Measurements from ENCODE around the gene TPPP2.
A peak's percentile ranks its signal among the peaks of the same experiment; 100 is the strongest.
"Not testable (repeated sequence)": the region's sequence is repeated elsewhere in the genome, so short reads cannot be mapped to it uniquely, and the experiment has no call there.

TPPP2 gene

GRCh38 chr14:21029917-21030316 lies at the start of gene TPPP2:
Gene TPPP2 (plus strand): TSS chr14:21030217. CDS start chr14:21030582, 365 bp downstream.
- no peak for DNase-seq (ENCODE audit: low read depth, low spot score)

GRCh38 chr14:20980906-20981305 lies 49.1 kb upstream of the TPPP2 start:
- DNase-seq (ENCODE audit: low read depth, low spot score) = no peak

GRCh38 chr14:20982646-20983369 lies 47.2 kb upstream of the TPPP2 start:
- no peak for DNase-seq (ENCODE audit: low read depth, low spot score)

- not testable (repeated sequence) for DNase-seq (ENCODE audit: low read depth, low spot score)
Observed at GRCh38 chr14:20985650-20986049, 44.4 kb upstream of the TPPP2 start.

- DNase-seq (ENCODE audit: low read depth, low spot score) = peak; percentile 46
Observed at GRCh38 chr14:20986811-20987210, 43.2 kb upstream of the TPPP2 start.

- no peak for DNase-seq (ENCODE audit: low read depth, low spot score)
Observed at GRCh38 chr14:20988717-20989470, 41.1 kb upstream of the TPPP2 start.

GRCh38 chr14:20989471-20989786 lies 40.6 kb upstream of the TPPP2 start:
- no peak for DNase-seq (ENCODE audit: low read depth, low spot score)

- DNase-seq (ENCODE audit: low read depth, low spot score) = peak; percentile 88
Observed at GRCh38 chr14:20989787-20990600, 40.0 kb upstream of the TPPP2 start, which contains the start of gene METTL17. Gene METTL17 (plus strand): TSS chr14:20989980. CDS start chr14:20990003, 23 bp downstream.

- no peak for DNase-seq (ENCODE audit: low read depth, low spot score)
Observed at GRCh38 chr14:20996521-20996920, 33.5 kb upstream of the TPPP2 start.

GRCh38 chr14:20997115-20997514 lies 32.9 kb upstream of the TPPP2 start:
- no peak for DNase-seq (ENCODE audit: low read depth, low spot score)

GRCh38 chr14:20997564-20997963 lies 32.5 kb upstream of the TPPP2 start:
- DNase-seq (ENCODE audit: low read depth, low spot score) = no peak

GRCh38 chr14:20998139-20998538 lies 31.9 kb upstream of the TPPP2 start:
- no peak for DNase-seq (ENCODE audit: low read depth, low spot score)

GRCh38 chr14:20998674-20999366 lies 31.2 kb upstream of the TPPP2 start, which contains the start of gene SLC39A2:
Gene SLC39A2 (plus strand): TSS chr14:20999293. CDS start chr14:20999447, 154 bp downstream.
- DNase-seq (ENCODE audit: low read depth, low spot score) = no peak

- DNase-seq (ENCODE audit: low read depth, low spot score) = no peak
Observed at GRCh38 chr14:20999591-20999990, 30.4 kb upstream of the TPPP2 start.

- no peak for DNase-seq (ENCODE audit: low read depth, low spot score)
Observed at GRCh38 chr14:21001218-21001617, 28.8 kb upstream of the TPPP2 start.

- no peak for DNase-seq (ENCODE audit: low read depth, low spot score)
Observed at GRCh38 chr14:21003788-21004346, 26.1 kb upstream of the TPPP2 start.

GRCh38 chr14:21009721-21010120 lies 20.3 kb upstream of the TPPP2 start:
- DNase-seq (ENCODE audit: low read depth, low spot score) = not testable (repeated sequence)

- DNase-seq (ENCODE audit: low read depth, low spot score) = no peak
Observed at GRCh38 chr14:21011136-21011535, 18.9 kb upstream of the TPPP2 start.

- DNase-seq (ENCODE audit: low read depth, low spot score) = peak; percentile 62
Observed at GRCh38 chr14:21014761-21015190, 15.2 kb upstream of the TPPP2 start.

- DNase-seq (ENCODE audit: low read depth, low spot score) = no peak
Observed at GRCh38 chr14:21015312-21015711, 14.7 kb upstream of the TPPP2 start.
